SK-N-SH treated with all-trans-retinoic acid at 6 μM for 48 hours (cell line): Measurements from ENCODE around the gene ATP11A.
"Not testable (repeated sequence)": the region's sequence is repeated elsewhere in the genome, so short reads cannot be mapped to it uniquely, and the experiment has no call there.

ENCODE experiments used
- ATAC-seq: fragments of 200-7000 bp; cut with Tn5 transposase; 3 replicates; pipeline ENCODE4 v1.9.1; 2020; ENCODE audit warnings: mild to moderate bottlenecking, moderate library complexity
- ARNTL ChIP-seq: fragments of 450-650 bp; formaldehyde crosslinking; IDR thresholded peaks from 2 replicates; pipeline ENCODE4 v1.5.0; 2020; ENCODE audit warnings: low read depth, mild to moderate bottlenecking, moderate library complexity, borderline replicate concordance
- BACH2 ChIP-seq: fragments of 250-450 bp; sonication (Bioruptor Pico); IDR thresholded peaks from 2 replicates; pipeline ENCODE4 v1.9.0; 2021; ENCODE audit warnings: mild to moderate bottlenecking, borderline replicate concordance
- ESRRG ChIP-seq: fragments of 250-450 bp; sonication (Bioruptor Pico); IDR thresholded peaks from 2 replicates; pipeline ENCODE4 v1.6.1; 2021; ENCODE audit warnings: mild to moderate bottlenecking
- ISL1 ChIP-seq: fragments of 250-450 bp; sonication (Bioruptor Pico); IDR thresholded peaks from 2 replicates; pipeline ENCODE4 v2.1.2; 2022; ENCODE audit warnings: mild to moderate bottlenecking, moderate library complexity
- OSR1 ChIP-seq: fragments of 250-450 bp; sonication (Bioruptor Pico); IDR thresholded peaks from 2 replicates; pipeline ENCODE4 v1.8.0; 2022; ENCODE audit warnings: moderate library complexity, mild to moderate bottlenecking, inconsistent platforms
- POU6F1 ChIP-seq: fragments of 250-450 bp; sonication (Bioruptor Pico); IDR thresholded peaks from 2 replicates; pipeline ENCODE4 v1.8.0; 2021; ENCODE audit warnings: low read depth, mild to moderate bottlenecking, moderate library complexity, borderline replicate concordance
- RARB ChIP-seq: fragments of 250-450 bp; sonication (Bioruptor Pico); IDR thresholded peaks from 2 replicates; pipeline ENCODE4 v1.8.0; 2021; ENCODE audit warnings: mild to moderate bottlenecking, moderate library complexity
- SNAI2 ChIP-seq: fragments of 250-450 bp; sonication (Bioruptor Pico); IDR thresholded peaks from 2 replicates; pipeline ENCODE4 v1.5.0; 2020; ENCODE audit warnings: mild to moderate bottlenecking, moderate library complexity
- TCF4 ChIP-seq: fragments of 250-450 bp; sonication (Bioruptor Pico); IDR thresholded peaks from 2 replicates; pipeline ENCODE4 v1.8.0; 2021; ENCODE audit warnings: mild to moderate bottlenecking, moderate library complexity, borderline replicate concordance
- TOX ChIP-seq: fragments of 250-450 bp; sonication (Bioruptor Pico); IDR thresholded peaks from 2 replicates; pipeline ENCODE4 v1.8.0; 2021; ENCODE audit warnings: mild to moderate bottlenecking, moderate library complexity, borderline replicate concordance
- ZC3H10 ChIP-seq: fragments of 250-450 bp; sonication (Bioruptor Pico); IDR thresholded peaks from 2 replicates; pipeline ENCODE4 v1.5.1; 2021; ENCODE audit warnings: mild to moderate bottlenecking, moderate library complexity
- ZFP3 ChIP-seq: fragments of 250-450 bp; sonication (Bioruptor Pico); IDR thresholded peaks from 2 replicates; pipeline ENCODE4 v1.5.0; 2020; ENCODE audit warnings: mild to moderate bottlenecking, moderate library complexity
- ZFP30 ChIP-seq: fragments of 450-650 bp; formaldehyde crosslinking; IDR thresholded peaks from 2 replicates; pipeline ENCODE4 v1.5.0; 2022; ENCODE audit warnings: mild to moderate bottlenecking, moderate library complexity
- ZNF565 ChIP-seq: fragments of 450-650 bp; formaldehyde crosslinking; conservative IDR thresholded peaks from 2 replicates; pipeline ENCODE4 v1.5.0; 2020; ENCODE audit warnings: low read depth, mild to moderate bottlenecking, moderate library complexity
- ZNF70 ChIP-seq: fragments of 450-650 bp; formaldehyde crosslinking; IDR thresholded peaks from 2 replicates; pipeline ENCODE4 v1.5.0; 2020; ENCODE audit warnings: mild to moderate bottlenecking, moderate library complexity
- ZNF8 ChIP-seq: fragments of 450-650 bp; formaldehyde crosslinking; IDR thresholded peaks from 2 replicates; pipeline ENCODE4 v1.5.0; 2020; ENCODE audit warnings: mild to moderate bottlenecking, moderate library complexity
- TF ChIP-seq, protein P1 (sequence below): fragments of 250-450 bp; sonication (Bioruptor Pico); IDR thresholded peaks from 2 replicates; pipeline ENCODE4 v1.5.1; 2020; ENCODE audit warnings: low read depth, mild to moderate bottlenecking, moderate library complexity
- TF ChIP-seq, protein P2 (sequence below): fragments of 250-450 bp; sonication (Bioruptor Pico); IDR thresholded peaks from 2 replicates; pipeline ENCODE4 v1.5.1; 2021; ENCODE audit warnings: mild to moderate bottlenecking, moderate library complexity
- TF ChIP-seq, protein P3 (sequence below): fragments of 250-450 bp; sonication (Bioruptor Pico); IDR thresholded peaks from 2 replicates; pipeline ENCODE4 v1.8.0; 2020; ENCODE audit warnings: mild to moderate bottlenecking, moderate library complexity, borderline replicate concordance

Gene ATP11A

GRCh38 chr13:112841303-112842015 lies 151.6 kb downstream of the ATP11A start:
- ATAC-seq: not testable (repeated sequence)

DNA sequence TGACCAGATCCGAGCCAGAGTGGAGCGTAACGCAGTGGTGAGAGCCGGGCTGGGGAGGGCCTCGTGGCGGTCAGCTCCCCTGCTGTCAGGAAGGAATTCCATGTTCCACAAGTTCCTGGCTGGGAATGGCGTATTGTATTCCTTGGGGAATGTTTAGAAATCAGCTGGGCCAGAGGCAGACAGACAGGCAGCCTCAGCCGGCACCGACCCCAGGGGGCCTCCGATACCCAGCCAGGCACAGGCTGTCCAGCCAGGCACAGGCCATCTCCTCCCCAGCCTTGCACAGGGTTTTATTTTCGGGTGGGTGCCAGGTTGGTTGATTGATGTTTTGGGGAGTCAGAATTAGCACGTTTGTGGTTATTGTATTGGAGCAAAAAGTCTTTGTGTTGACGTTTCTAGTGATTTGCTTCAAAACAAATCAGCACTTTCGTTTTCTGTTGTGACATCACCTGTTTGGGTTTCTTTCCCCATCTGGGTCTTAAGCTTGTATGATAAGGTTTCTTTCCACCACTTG lies 152.6 kb downstream of the ATP11A start:
- TF ChIP-seq BACH2: no peak
- TF ChIP-seq POU6F1 (CRISPR knock-in tag): no peak
- TF ChIP-seq TCF4: no peak
- no peak for TF ChIP-seq ZNF8
- ATAC-seq: no peak

GRCh38 chr13:112842931-112843391 lies 153.1 kb downstream of the ATP11A start:
- ATAC-seq: no peak
- TF ChIP-seq ZNF8 (no peak), SNAI2 (no peak), ZNF70 (CRISPR knock-in tag) (no peak), OSR1 (CRISPR knock-in tag) (no peak), ZC3H10 (CRISPR knock-in tag) (no peak), POU6F1 (CRISPR knock-in tag) (no peak), ESRRG (CRISPR knock-in tag) (no peak), ZNF565 (CRISPR knock-in tag) (no peak), ARNTL (CRISPR knock-in tag) (no peak), RARB (CRISPR knock-in tag) (no peak)
- TF ChIP-seq, protein P1, sequence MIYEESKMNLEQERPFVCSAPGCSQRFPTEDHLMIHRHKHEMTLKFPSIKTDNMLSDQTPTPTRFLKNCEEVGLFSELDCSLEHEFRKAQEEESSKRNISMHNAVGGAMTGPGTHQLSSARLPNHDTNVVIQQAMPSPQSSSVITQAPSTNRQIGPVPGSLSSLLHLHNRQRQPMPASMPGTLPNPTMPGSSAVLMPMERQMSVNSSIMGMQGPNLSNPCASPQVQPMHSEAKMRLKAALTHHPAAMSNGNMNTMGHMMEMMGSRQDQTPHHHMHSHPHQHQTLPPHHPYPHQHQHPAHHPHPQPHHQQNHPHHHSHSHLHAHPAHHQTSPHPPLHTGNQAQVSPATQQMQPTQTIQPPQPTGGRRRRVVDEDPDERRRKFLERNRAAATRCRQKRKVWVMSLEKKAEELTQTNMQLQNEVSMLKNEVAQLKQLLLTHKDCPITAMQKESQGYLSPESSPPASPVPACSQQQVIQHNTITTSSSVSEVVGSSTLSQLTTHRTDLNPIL (CRISPR knock-in tag): no peak
- TF ChIP-seq, protein P2, sequence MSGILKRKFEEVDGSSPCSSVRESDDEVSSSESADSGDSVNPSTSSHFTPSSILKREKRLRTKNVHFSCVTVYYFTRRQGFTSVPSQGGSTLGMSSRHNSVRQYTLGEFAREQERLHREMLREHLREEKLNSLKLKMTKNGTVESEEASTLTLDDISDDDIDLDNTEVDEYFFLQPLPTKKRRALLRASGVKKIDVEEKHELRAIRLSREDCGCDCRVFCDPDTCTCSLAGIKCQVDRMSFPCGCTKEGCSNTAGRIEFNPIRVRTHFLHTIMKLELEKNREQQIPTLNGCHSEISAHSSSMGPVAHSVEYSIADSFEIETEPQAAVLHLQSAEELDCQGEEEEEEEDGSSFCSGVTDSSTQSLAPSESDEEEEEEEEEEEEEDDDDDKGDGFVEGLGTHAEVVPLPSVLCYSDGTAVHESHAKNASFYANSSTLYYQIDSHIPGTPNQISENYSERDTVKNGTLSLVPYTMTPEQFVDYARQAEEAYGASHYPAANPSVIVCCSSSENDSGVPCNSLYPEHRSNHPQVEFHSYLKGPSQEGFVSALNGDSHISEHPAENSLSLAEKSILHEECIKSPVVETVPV: no peak
- TF ChIP-seq, all 23 proteins: peak for 0

DNA sequence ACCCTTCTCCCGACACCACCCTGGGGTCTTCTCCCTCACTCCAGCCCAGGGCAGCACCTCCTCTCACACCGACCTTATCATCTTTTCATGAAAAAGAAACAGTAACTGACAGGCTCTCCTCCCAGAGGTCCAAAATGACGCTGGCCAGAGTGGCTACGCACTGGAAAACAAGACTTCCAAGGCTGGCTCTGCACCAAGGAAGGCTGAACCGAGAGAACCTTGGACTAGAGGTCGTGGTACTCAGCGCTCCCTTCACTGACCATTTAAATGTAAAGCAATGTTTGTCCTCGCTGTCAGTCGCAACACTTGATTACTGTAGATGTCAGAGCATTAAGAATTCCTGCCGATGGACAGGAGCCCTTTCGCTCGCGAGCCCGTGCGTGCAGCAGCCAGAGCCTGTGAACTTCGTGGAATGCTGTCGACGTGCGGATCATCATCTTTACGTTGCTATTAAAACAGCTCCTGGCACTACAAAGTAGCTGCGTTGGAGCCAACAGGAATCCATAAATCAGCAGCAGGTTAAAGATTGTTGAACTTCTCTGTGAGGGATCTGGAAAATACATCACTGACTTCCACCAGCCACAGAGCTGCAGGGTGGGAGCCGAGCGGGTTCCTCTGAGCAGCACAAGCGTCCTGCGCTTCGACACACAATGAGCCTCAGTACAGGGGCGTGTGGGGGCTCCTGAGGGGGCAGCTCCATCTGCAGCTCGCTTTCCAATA lies 153.7 kb downstream of the ATP11A start:
- no peak for ATAC-seq
- TF ChIP-seq ZNF70 (CRISPR knock-in tag): no peak
- no peak for TF ChIP-seq ZNF565 (CRISPR knock-in tag)
- no peak for TF ChIP-seq ZFP30 (CRISPR knock-in tag)
- no peak for TF ChIP-seq ISL1 (CRISPR knock-in tag)
- TF ChIP-seq ESRRG (CRISPR knock-in tag): no peak
- no peak for TF ChIP-seq ZFP3 (CRISPR knock-in tag)
- TF ChIP-seq, protein P2: no peak
- TF ChIP-seq SNAI2: no peak
- no peak for TF ChIP-seq POU6F1 (CRISPR knock-in tag)
- no peak for TF ChIP-seq OSR1 (CRISPR knock-in tag)
- TF ChIP-seq, protein P3, sequence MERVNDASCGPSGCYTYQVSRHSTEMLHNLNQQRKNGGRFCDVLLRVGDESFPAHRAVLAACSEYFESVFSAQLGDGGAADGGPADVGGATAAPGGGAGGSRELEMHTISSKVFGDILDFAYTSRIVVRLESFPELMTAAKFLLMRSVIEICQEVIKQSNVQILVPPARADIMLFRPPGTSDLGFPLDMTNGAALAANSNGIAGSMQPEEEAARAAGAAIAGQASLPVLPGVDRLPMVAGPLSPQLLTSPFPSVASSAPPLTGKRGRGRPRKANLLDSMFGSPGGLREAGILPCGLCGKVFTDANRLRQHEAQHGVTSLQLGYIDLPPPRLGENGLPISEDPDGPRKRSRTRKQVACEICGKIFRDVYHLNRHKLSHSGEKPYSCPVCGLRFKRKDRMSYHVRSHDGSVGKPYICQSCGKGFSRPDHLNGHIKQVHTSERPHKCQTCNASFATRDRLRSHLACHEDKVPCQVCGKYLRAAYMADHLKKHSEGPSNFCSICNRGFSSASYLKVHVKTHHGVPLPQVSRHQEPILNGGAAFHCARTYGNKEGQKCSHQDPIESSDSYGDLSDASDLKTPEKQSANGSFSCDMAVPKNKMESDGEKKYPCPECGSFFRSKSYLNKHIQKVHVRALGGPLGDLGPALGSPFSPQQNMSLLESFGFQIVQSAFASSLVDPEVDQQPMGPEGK (CRISPR knock-in tag): no peak
- TF ChIP-seq TOX (CRISPR knock-in tag): no peak
- TF ChIP-seq ZNF8: no peak
